GM19452 (cell line): ENCODE results near the gene ITIH1.
"Not testable (repeated sequence)": the region's sequence is repeated elsewhere in the genome, so short reads cannot be mapped to it uniquely, and the experiment has no call there.

ENCODE experiments used
- ATAC-seq: cut with Tn5 transposase; IDR thresholded peaks from one replicate; pipeline ENCODE4 v1.9.1; 2021; ENCODE audit not compliant: unreplicated experiment

ITIH1 gene, protein sequence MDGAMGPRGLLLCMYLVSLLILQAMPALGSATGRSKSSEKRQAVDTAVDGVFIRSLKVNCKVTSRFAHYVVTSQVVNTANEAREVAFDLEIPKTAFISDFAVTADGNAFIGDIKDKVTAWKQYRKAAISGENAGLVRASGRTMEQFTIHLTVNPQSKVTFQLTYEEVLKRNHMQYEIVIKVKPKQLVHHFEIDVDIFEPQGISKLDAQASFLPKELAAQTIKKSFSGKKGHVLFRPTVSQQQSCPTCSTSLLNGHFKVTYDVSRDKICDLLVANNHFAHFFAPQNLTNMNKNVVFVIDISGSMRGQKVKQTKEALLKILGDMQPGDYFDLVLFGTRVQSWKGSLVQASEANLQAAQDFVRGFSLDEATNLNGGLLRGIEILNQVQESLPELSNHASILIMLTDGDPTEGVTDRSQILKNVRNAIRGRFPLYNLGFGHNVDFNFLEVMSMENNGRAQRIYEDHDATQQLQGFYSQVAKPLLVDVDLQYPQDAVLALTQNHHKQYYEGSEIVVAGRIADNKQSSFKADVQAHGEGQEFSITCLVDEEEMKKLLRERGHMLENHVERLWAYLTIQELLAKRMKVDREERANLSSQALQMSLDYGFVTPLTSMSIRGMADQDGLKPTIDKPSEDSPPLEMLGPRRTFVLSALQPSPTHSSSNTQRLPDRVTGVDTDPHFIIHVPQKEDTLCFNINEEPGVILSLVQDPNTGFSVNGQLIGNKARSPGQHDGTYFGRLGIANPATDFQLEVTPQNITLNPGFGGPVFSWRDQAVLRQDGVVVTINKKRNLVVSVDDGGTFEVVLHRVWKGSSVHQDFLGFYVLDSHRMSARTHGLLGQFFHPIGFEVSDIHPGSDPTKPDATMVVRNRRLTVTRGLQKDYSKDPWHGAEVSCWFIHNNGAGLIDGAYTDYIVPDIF

DNA sequence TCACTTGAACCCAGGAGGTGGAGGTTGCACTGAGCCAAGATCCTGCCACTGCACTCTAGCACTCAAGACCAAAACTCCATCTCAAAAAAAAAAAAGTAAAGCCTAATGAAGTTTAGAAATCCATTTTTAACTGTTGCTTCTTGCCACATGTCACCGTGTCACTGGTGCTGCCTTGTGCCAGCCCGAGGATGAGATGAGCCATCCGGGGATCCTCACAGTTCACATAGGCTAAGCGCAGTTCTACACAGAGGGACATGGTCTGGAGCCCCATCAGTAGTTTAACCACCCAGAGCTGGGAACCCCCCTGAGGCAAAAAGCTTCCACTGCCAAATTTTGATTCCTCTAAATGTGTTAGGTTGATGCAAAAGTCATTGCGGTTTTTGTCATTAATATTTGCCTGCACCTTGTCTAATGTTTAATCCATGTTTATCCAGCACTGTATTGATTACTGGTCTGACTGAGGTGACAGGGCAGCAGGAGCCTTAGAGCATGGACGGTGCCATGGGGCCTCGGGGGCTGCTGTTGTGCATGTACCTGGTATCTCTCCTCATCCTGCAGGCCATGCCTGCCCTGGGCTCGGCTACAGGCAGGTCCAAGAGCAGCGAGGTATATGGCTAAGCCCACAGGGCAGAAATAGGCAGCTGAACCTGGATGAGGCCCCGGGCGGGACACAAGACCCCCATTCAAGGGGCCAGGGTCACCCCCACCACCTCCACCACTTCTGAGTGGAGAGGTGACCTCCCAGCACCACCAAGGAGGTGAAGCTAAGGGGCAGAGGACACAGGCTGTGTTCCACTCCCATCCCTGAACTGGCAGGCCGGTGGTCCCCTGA is at the start of gene ITIH1:
Gene ITIH1 (plus strand): TSS at position 473 of the 832 bp plus-strand sequence. CDS start 17 bp downstream, at position 490.
- ATAC-seq, result no peak

DNA sequence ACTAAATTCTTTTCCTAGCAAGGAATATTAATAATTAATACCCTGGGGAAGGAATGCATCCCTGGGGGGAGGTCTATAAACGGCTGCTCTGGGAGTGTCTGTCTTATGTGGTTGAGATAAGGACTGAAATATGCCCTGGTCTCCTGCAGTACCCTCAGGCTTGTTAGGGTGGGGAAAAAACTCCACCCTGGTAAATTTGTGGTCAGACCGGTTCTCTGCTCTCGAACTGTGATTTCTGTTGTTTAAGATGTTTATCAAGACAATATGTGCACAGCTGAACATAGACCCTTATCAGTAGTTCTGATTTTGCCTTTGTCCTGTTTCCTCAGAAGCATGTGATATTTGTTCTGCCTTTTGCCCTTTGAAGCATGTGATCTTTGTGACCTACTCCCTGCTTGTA is 48.6 kb upstream of the ITIH1 start:
- ATAC-seq, result not testable (repeated sequence)

- no peak for ATAC-seq
Observed at GRCh38 chr3:52730681-52731080, 46.7 kb upstream of the ITIH1 start.

DNA sequence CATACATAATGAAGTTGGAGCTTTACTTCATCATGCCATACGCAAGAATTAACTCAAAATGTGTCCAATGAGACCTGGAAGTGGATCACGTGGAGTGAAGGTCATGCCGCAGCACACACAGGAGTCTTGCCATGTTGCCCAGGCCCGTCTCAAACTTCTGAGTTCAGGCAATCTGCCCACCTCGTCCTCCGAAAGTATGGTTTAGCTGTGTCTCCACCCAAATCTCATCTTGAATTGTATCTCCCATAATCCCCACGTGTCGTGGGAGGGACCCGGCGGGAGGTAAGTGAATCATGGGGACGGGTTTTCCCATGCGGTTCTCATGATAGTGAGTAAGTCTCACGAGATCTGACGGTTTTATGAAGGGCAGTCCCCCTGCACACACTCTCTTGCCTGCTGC is 45.8 kb upstream of the ITIH1 start:
- no peak for ATAC-seq

DNA sequence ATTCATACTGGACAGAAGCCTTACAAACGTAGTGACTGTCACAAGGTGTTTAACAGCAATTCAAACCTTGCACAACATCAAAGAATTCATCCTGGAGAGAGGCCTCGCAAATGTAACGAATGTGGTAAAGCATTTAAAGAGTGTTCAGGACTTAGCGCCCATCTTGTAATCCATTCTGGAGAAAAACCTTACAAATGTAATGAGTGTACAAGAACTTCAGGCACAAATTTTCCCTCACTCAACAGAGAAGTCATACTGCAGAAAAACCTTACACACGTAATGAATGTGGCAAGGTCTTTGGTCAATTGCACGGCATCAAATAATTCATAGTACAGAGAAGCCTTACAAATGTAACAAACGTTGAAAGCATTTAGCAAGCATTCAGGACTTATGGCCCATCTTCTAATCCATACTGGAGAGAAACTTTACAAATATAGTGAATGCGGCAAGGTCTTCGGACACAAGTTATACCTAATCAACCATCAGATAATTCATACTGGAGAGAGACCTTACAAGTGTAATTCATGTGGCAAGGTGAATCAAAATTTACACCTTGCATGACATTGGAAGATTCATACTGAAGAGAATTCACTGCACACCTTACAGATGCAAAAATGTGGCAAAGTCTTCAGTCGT is 44.0 kb upstream of the ITIH1 start:
- ATAC-seq, result no peak

GRCh38 chr3:52739730-52740129 is 37.7 kb upstream of the ITIH1 start:
- ATAC-seq, result no peak

GRCh38 chr3:52742418-52743041 is 34.9 kb upstream of the ITIH1 start:
- no peak for ATAC-seq

GRCh38 chr3:52743152-52743551 is 34.2 kb upstream of the ITIH1 start:
- no peak for ATAC-seq

- no peak for ATAC-seq
Observed at GRCh38 chr3:52743721-52744120, 33.7 kb upstream of the ITIH1 start.

- ATAC-seq, result no peak
Observed at GRCh38 chr3:52752045-52752660, 25.2 kb upstream of the ITIH1 start.

- ATAC-seq, result no peak
Observed at GRCh38 chr3:52754373-52754772, 23.0 kb upstream of the ITIH1 start.

DNA sequence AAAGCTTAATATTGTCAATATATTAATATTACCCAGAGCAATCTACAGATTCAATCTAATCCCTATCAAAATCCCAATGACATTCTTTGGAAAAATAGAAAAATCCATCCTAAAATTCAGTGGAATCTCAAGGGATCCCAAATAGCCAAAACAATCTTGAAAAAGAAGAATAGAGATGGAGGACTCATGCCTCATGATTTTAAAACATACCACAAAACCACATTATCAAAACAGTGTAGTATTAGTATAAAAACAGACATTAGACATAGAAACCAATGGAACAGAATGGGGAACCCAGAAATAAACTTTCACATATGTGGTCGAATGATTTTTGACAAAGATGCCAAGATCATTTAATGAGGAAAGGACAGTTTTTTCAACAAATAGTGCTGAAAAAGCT is 21.3 kb upstream of the ITIH1 start:
- no peak for ATAC-seq

DNA sequence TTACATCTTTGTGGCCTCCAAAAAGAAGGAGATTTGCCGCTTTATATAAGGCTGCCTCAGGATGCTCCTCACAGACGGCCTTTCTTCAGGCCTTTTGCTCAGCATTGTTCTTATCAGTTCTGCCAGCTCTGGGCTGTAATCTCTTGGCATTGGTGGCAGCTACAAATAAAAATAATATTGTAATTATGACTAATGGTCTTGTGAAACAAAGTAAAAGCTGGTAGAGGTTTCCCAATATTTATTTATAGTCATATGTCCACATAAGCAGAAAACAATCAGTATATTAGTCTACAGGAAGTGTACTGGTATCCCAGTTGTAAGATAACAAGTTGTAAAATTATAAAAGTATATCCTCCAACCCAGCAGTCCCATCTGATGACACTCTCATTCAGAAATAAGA is 13.9 kb upstream of the ITIH1 start:
- ATAC-seq, result no peak

- ATAC-seq, result no peak
Observed at GRCh38 chr3:52769786-52770455, 7.5 kb upstream of the ITIH1 start.

- peak; percentile 92 for ATAC-seq
Observed at GRCh38 chr3:52770496-52771333, 6.7 kb upstream of the ITIH1 start, which contains the start of gene NEK4. Gene NEK4, minus strand, starts transcription at chr3:52770940. Its CDS starts 194 bp downstream, at chr3:52770746.

DNA sequence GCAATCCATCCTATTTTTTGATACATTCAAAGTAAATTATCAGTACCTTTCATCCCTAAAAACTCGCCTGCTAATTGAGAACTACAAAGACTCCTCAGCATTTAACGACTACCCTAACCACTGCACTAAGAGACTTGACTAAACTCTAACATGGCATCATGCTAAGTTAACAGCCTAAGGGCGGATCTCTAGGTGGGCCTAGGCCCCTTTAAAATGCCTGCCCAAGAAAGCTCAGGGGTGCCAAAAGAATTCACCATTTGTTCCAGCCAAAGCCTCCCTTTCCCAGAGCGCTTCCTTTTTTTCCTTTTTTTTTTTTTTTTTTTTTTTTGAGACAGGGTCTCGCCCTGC is 6.1 kb upstream of the ITIH1 start:
- no peak for ATAC-seq

- ATAC-seq, result no peak
Observed at GRCh38 chr3:52771702-52772101, 5.7 kb upstream of the ITIH1 start.

DNA sequence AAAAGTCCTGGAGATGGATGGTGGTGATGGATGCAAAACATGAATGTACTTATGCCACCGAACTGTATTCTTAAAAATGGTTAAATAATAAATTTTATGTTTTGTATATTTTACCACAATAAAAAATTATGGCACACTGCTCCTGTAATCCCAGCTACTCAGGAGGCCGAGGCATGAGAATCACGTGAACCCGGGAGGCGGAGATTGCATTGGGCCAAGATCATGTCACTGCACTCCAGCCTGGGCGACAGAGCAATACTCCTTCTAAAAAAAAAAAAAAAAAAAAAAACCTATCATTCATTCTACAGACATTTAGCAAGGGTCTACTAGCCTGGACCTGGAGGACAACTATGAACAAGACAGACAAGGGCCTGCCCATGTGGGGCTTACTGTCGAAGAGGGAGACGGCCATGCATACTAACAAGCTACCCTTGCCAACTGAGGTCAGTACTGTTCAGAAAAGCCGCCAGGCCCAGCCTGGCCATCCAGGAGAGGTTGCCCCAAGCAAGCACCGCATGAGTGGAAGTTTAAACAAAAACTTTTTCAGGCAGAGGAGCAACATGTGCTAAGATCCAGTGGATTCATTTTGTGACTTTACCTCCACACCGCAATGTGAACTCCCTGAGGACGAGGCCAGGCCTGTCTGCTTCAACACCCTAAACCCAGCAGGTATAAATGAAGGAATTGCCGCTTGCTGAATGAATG is 3.9 kb upstream of the ITIH1 start:
- no peak for ATAC-seq
